Stimulated activated CD8-positive, alpha-beta memory T cell treated with anti-CD3 and anti-CD28 coated beads, Interleukin-12 subunit alpha, Interleukin-12 subunit beta, amount 100 ng/mL, for 24 hours (primary cell): ENCODE results near the gene CLASRP.
"Not testable (repeated sequence)": the region's sequence is repeated elsewhere in the genome, so short reads cannot be mapped to it uniquely, and the experiment has no call there.

Source experiments
- DNase-seq: peaks from one replicate; pipeline ENCODE4 v3.0.0-alpha.2; 2020; ENCODE audit errors: extremely low read depth

The CLASRP gene

DNA sequence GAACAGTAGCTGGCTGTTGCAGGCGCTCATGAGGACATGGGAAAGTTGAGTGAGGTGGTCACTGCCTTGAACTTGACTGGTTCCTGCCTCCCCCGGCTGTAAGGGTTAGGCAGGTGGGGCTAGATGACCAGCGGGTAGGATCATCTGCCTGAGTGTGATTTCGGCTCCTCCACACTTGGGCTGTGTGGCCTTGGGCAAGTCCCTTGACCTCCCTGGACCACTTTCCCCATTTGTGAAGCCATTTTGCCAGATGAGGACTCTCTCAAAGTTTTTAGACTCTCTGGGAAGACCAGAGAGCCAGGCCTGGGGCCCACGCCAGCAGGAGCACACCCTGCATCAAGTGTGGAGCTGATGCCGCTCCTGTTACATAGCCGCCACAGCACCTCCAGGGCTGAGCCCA lies 63.6 kb downstream of the CLASRP start:
- DNase-seq = no peak

DNA sequence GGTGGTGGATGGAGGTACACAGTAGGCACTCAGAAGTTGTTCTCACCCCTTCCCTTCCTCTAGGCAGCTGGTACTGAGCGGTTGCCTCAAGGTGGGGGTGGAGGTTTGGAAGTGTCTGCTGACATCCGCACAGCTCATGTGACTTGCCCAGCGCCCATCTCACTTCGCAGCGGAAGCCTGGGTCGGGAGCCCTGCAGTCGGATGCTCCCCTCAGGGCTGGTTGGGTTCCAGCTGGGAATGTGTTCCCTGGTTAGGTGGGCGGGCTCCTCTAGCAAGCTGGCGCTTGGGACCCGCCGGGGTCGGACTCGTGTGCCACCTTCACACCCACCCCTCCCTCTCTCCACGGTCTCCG lies 64.3 kb downstream of the CLASRP start:
- no peak for DNase-seq

DNA sequence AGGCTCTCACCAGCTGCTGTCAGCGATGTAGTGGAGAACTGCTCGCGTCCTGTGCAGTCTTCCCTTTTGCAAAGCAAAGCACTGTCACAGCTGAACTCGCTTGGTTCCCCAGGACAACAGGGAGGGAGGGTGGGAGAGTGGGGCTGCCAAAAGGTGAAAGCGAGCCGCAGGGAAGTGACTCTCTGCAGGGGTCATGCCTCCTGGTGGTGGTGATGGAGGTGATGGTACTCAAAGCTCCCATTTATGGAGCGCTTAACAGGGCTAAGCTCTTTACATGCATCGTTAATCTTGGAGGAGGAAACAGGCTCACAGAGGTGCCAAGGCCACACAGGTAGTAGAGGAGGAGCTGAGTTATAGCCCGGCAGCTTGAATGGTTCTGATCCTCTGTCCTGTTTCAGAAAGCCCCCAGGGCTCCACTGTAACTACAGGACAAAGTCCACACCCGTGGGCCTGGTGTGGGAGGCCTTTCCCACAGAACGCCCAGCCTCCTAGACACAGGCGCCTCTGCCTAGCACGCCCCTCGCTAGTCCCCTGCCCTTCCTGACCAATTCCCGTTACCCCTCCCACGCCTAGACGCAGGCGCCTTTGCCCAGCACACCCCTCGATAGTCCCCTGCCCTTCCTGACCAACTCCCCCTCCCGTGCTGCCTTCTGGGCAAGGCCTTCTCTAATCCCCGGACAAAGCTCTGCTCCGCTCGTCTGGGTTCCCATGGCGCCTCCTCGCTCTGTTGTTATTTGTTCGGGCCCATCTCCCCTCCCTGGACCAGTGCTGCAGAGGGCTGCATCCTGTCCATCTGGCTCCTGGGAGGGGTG lies 64.9 kb downstream of the CLASRP start:
- DNase-seq = no peak

DNA sequence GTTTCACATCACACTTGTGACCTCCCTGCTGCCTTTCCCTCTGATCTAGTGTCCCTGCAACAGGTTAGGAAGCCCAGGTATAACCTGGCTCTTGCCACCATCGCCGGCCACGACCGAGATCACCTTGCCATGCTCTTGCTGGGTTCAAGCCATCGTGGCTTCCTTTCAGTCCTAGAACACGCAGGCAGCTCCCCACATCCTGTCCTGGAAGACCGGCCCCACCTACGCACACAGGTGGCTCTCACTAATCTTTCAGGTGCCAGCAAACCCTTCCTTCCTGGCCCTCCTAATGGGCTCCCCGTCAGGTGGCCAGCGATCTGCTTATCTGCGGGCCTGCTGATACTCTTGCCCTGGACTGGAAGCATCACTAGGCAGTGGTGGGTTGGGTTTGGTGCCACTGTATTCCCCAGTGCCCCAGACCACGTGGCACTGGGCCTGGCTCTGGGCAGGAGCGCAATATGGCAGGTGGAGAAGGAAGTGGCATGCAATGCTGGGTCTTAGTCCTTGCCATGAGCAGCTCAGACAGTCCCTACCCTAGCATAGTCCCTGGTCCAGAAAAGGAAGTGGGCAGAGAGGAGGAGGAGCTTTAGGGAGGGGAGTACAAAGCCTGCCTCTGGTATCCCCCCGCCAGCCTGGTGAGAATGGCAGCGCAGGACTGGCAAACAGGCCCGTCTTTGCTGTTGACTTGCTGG lies 66.0 kb downstream of the CLASRP start:
- DNase-seq = no peak

GRCh38 chr19:45106363-45106762 lies 67.5 kb downstream of the CLASRP start:
- DNase-seq = not testable (repeated sequence)

DNA sequence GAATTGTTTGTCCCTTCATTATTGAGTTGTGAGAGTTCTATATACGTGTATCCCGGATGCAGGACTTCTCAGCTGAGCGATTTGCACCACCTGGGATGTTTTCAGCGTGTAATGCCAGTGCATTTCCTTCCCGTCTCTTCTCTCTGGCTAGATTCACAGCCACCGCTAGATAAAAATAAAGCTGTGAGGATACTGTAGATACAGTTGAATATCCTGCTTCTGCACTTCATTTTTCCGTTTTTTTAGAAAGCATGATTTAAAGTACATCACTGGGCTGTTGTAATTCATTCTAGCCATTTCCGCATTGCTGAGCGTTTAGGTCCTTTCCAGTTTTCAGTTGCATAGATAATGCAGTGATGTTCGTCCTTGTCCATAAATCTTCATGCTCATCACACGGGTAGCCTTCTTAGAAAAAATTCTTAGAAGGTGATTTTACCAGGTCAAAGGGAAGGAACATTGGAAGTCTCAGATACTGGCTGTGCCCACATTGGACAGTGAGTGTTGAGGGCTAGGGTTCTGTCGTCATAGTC lies 68.8 kb downstream of the CLASRP start:
- DNase-seq = no peak

DNA sequence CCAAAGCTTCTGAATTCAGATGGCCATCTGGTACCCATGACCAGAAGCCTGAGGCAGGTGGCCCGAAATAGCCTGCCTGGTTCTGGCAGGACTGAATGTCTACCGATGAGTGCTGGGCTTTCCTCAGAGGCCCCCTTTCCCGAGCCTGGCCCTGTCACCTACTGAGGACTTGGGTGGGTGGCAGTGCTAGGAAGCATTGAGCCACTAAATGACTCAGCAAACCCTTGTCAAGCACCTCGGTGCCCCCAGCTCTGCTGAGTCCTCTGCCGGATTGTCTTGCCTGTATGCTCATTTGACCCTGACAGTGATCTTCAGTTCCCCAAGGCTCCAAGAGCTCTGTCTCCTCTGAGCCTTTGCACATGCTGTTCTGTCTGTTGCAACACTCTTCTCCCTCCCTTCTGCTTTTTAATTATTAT lies 72.0 kb downstream of the CLASRP start:
- DNase-seq = no peak

- DNase-seq = no peak
Observed at GRCh38 chr19:45112111-45112827, 73.4 kb downstream of the CLASRP start.

GRCh38 chr19:45113628-45114027 lies 74.8 kb downstream of the CLASRP start:
- no peak for DNase-seq

GRCh38 chr19:45114116-45114515 lies 75.3 kb downstream of the CLASRP start:
- no peak for DNase-seq

GRCh38 chr19:45115809-45116615 lies 77.2 kb downstream of the CLASRP start:
- no peak for DNase-seq

GRCh38 chr19:45117167-45117594 lies 78.3 kb downstream of the CLASRP start:
- DNase-seq = no peak

DNA sequence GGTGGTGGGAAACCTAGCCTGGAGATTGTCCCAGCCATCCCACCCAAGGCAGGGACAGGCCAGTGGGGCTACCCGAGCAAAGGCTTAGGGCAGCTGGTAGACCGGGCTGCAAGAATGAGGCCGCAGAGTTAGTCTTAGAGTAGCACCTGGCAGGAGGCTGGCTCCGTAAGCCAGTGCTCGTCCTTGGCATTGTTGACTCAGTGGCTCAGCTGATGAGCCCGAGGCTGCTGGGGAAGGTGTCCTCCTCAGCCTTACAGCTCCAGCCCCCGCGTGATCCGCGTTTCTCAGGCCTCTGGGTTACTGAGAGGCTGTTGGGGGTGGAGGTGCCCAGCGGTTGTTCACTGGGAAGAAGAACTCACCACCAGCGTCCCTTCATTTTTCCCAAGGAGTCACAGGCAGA lies 78.8 kb downstream of the CLASRP start:
- DNase-seq = no peak

- no peak for DNase-seq
Observed at GRCh38 chr19:45118106-45118505, 79.3 kb downstream of the CLASRP start.

GRCh38 chr19:45118591-45119355 lies 79.9 kb downstream of the CLASRP start:
- DNase-seq = not testable (repeated sequence)

DNA sequence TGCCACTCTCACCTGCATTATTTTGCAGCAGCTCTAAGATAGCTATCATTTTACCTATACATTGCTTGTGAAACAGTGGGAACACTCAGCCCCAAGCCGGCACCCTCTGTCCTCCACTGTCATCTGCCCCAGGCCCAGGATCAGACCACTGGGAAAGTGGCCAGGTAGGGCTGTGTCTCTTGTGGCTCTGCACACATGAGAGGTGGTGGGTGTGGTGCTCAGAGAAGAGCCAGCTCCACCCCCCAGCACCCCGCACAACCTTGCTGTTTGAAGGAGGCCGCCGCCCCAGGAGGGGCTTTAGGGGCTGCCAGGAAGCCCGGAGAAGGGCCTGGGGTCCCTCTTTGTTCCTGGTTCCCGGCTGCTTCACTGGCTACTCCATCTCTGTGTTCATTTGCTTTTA lies 80.7 kb downstream of the CLASRP start:
- DNase-seq = no peak
